Measurements from ENCODE around the gene CNGB1. TPM values are rescaled to one million over a fixed set of nuclear protein-coding genes. Genes with fewer than 3 reads are reported as not detected.

The CNGB1 gene
- total and polyA plus RNA-seq, 2 of the 13 experiments (the other 11 are each of a cell fraction or from before 2014, with no cell fraction given), result 0.02 to 0.15 TPM

DNA sequence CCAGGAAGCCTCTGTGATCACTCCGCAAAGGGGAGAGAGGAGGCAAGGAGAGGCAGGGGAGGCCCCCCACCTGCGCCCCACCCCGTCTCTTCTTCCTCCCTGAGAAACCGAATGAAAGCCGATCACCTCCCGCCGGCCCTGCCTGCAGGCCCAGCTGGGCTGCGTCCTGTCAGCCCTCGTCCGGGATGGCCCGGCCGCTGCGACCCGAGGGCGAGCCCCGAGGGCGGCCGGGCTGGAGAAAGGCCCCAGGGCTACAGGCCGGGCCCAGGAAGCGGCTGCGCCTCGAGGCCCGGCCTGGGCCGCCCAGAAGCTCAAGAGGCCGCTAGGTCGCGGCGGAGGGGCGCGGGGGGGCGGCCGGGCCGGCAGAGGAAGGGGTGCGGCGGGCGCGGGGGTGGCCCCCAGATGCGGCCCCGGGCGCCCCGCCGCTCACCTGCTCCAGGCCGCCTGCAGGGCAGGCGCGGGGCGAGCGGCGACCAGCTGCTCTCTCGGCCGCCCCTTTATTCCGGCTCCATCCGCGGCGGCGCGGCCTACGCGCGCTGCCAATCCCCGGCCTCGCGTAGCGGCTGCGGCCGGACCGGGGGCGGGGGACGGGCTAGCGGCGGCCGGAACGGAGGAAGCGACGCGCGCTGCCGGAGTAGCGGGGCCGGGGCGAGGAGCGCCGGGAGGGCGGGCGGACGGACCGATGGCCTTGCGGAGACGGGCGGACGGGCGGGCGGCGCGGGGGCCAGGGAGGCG is 29.2 kb upstream of the CNGB1 start, which contains the start of gene ZNF319 (continued):
- TF ChIP-seq, protein P1, sequence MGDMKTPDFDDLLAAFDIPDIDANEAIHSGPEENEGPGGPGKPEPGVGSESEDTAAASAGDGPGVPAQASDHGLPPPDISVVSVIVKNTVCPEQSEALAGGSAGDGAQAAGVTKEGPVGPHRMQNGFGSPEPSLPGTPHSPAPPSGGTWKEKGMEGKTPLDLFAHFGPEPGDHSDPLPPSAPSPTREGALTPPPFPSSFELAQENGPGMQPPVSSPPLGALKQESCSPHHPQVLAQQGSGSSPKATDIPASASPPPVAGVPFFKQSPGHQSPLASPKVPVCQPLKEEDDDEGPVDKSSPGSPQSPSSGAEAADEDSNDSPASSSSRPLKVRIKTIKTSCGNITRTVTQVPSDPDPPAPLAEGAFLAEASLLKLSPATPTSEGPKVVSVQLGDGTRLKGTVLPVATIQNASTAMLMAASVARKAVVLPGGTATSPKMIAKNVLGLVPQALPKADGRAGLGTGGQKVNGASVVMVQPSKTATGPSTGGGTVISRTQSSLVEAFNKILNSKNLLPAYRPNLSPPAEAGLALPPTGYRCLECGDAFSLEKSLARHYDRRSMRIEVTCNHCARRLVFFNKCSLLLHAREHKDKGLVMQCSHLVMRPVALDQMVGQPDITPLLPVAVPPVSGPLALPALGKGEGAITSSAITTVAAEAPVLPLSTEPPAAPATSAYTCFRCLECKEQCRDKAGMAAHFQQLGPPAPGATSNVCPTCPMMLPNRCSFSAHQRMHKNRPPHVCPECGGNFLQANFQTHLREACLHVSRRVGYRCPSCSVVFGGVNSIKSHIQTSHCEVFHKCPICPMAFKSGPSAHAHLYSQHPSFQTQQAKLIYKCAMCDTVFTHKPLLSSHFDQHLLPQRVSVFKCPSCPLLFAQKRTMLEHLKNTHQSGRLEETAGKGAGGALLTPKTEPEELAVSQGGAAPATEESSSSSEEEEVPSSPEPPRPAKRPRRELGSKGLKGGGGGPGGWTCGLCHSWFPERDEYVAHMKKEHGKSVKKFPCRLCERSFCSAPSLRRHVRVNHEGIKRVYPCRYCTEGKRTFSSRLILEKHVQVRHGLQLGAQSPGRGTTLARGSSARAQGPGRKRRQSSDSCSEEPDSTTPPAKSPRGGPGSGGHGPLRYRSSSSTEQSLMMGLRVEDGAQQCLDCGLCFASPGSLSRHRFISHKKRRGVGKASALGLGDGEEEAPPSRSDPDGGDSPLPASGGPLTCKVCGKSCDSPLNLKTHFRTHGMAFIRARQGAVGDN (CRISPR knock-in tag; IDR thresholded peaks at IDR 0.05), result peak; percentile 12
- 0 out of 2 replicates have a peak, but pooled peaks have one; percentile 6 for TF ChIP-seq KLF12 (CRISPR knock-in tag; IDR thresholded peaks at IDR 0.05; ENCODE audit: borderline replicate concordance)
- TF ChIP-seq POGK (CRISPR knock-in tag; conservative IDR thresholded peaks at IDR 0.05), result 0 out of 2 replicates have a peak, but pooled peaks have one; percentile 49
- peak; percentile 18; the same call in 1 of the 2 replicates for TF ChIP-seq MXD3 (CRISPR knock-in tag; IDR thresholded peaks at IDR 0.05)
- TF ChIP-seq GABPA (IDR thresholded peaks at IDR 0.05; ENCODE audit: low read depth, low read length), result peak; percentile 42
- TF ChIP-seq GABPA (CRISPR knock-in tag; IDR thresholded peaks at IDR 0.05; ENCODE audit: low read depth), result no peak
- peak; percentile 70 for TF ChIP-seq ZNF768 (CRISPR knock-in tag; IDR thresholded peaks at IDR 0.05)
- peak; percentile 37; the same call in 1 of the 2 replicates for TF ChIP-seq ZNF274 (CRISPR knock-in tag; IDR thresholded peaks at IDR 0.05)
- no peak; the same call in 1 of the 2 replicates for TF ChIP-seq SRY (CRISPR knock-in tag; IDR thresholded peaks at IDR 0.05)
- TF ChIP-seq TMF1 (CRISPR knock-in tag; IDR thresholded peaks at IDR 0.05; ENCODE audit: low read depth), result 0 out of 2 replicates have a peak, but pooled peaks have one; percentile 10
- 0 out of 2 replicates have a peak, but pooled peaks have one; percentile 49 for TF ChIP-seq ZNF790 (CRISPR knock-in tag; IDR thresholded peaks at IDR 0.05; ENCODE audit: borderline replicate concordance)
- TF ChIP-seq MTF2 (CRISPR knock-in tag; IDR thresholded peaks at IDR 0.05; ENCODE audit: borderline replicate concordance), result 0 out of 2 replicates have a peak, but pooled peaks have one; percentile 0
- no peak for TF ChIP-seq ZNF878 (CRISPR knock-in tag; IDR thresholded peaks at IDR 0.05)
- TF ChIP-seq ZNF619 (CRISPR knock-in tag; IDR thresholded peaks at IDR 0.05), result 0 out of 2 replicates have a peak, but pooled peaks have one; percentile 17
- no peak; the same call in 1 of the 2 replicates for TF ChIP-seq ZNF674 (CRISPR knock-in tag; IDR thresholded peaks at IDR 0.05; ENCODE audit: low read depth)
- TF ChIP-seq CSRNP2 (CRISPR knock-in tag; conservative IDR thresholded peaks at IDR 0.05; ENCODE audit: low read depth), result peak; percentile 85; the same call in 1 of the 2 replicates
- TF ChIP-seq NR2C2 (CRISPR knock-in tag; IDR thresholded peaks at IDR 0.05; ENCODE audit: borderline replicate concordance), result peak; percentile 1; the same call in 1 of the 2 replicates
- TF ChIP-seq ZNF780A (CRISPR knock-in tag; IDR thresholded peaks at IDR 0.05), result no peak
- no peak for TF ChIP-seq ZNF256 (CRISPR knock-in tag; conservative IDR thresholded peaks at IDR 0.05)

Data from HepG2 (cell line).